HCT116 (cell line): Measurements from ENCODE around the gene GHR. TPM values are rescaled to one million over a fixed set of nuclear protein-coding genes. Genes with fewer than 3 reads are reported as not detected.

Source experiments
- ATAC-seq: fragments of 200-7000 bp; cut with Tn5 transposase; 2 replicates; pipeline ENCODE4 v1.9.1; 2020; ENCODE audit warnings: mild to moderate bottlenecking, moderate library complexity
- BruUV-seq: library from RNA; stranded (reverse); fragments of 400-500 nt; replicated peaks from 2 replicates; lab custom pipeline; 2021; lab: Mats Ljungman, UMichigan
- CTCF ChIA-PET: fragments of 300-600 bp; sonication (Branson Sonifier 250); formaldehyde crosslinking; loops from one replicate; lab custom pipeline; 2021; ENCODE audit warnings: antibody characterized with exemption; lab: Charles Lee
- POLR2A ChIA-PET: fragments of 300-600, 350-600 bp; sonication (Branson Sonifier 250); formaldehyde crosslinking; loops from one replicate; lab custom pipeline; 2021; ENCODE audit warnings: antibody characterized with exemption; lab: Charles Lee
- RAD21 ChIA-PET, 2 experiments: fragments of 300-600 bp; sonication (Branson Sonifier 250); formaldehyde crosslinking; loops; one replicate each; lab custom pipeline; 2023; ENCODE audit warnings: low total read pairs in 2 of 2; ENCODE audit not compliant: uncharacterized antibody in 2 of 2, unreplicated experiment in 2 of 2, low non-redundant PET in 1 of 2; lab: Charles Lee
- DNase-seq: peaks from one replicate; pipeline ENCODE4 v3.0.0-alpha.2; 2010; ENCODE audit warnings: low read depth, low spot score
- H2AFZ ChIP-seq: fragments of 200-600 bp; shearing (Covaris generic), sonication (generic); 2 replicates; pipeline ENCODE4 v1.6.1; 2017; ENCODE audit warnings: low read depth, mixed run types, mixed read lengths, antibody characterized with exemption, low read length; ENCODE audit not compliant: poor library complexity, severe bottlenecking
- H3K27ac ChIP-seq: 2 replicates; pipeline ENCODE4 v1.5.1; 2012; ENCODE audit warnings: low read depth, low read length
- H3K27me3 ChIP-seq: fragments of 200-600 bp; sonication (generic); 2 replicates; pipeline ENCODE4 v1.6.1; 2016; ENCODE audit warnings: mixed run types, low read length, mixed read lengths; ENCODE audit not compliant: insufficient read depth
- H3K36me3 ChIP-seq, 2 experiments: fragments of 200-500 bp in 1 of 2; fragments of 200-600 bp in 1 of 2; sonication (Bioruptor generic) in 1 of 2; sonication (generic) in 1 of 2; 2 replicates each; pipeline versions ENCODE4 v1.5.1 to v1.6.1; 2014 to 2016; ENCODE audit warnings: low read length in 2 of 2, inconsistent platforms in 1 of 2, mixed read lengths in 1 of 2, mixed run types in 1 of 2; ENCODE audit not compliant: insufficient read depth in 2 of 2, control insufficient read depth in 1 of 2
- H3K4me1 ChIP-seq, 2 experiments: fragments of 200-600 bp in 1 of 2; sonication (generic) in 1 of 2; 2 replicates each; pipeline versions ENCODE4 v1.5.1 to v1.6.1; 2012 to 2017; ENCODE audit warnings: low read length in 2 of 2, inconsistent platforms in 1 of 2, mild to moderate bottlenecking in 1 of 2, mixed read lengths in 1 of 2, mixed run types in 1 of 2, moderate library complexity in 1 of 2; ENCODE audit not compliant: insufficient read depth in 2 of 2, control insufficient read depth in 1 of 2
- H3K4me2 ChIP-seq: fragments of 200-600 bp; sonication (generic); 2 replicates; pipeline ENCODE4 v1.6.1; 2017; ENCODE audit warnings: mixed run types, low read length, mixed read lengths
- H3K4me3 ChIP-seq, 2 experiments: fragments of 200-600 bp in 1 of 2; sonication (generic) in 1 of 2; replicated peaks in 1 of 2; 2 replicates each; pipeline ENCODE4 v1.5.1; 2011 to 2016; ENCODE audit warnings: low read length in 2 of 2, control low read depth in 1 of 2, low read depth in 1 of 2, mild to moderate bottlenecking in 1 of 2, mixed read lengths in 1 of 2, mixed run types in 1 of 2
- H3K79me2 ChIP-seq: fragments of 200-600 bp; sonication (generic); 2 replicates; pipeline ENCODE4 v1.6.1; 2017; ENCODE audit warnings: mild to moderate bottlenecking, mixed run types, low read length, moderate library complexity, mixed read lengths; ENCODE audit not compliant: insufficient read depth
- H3K9ac ChIP-seq: fragments of 200-600 bp; sonication (generic); 2 replicates; pipeline ENCODE4 v1.6.1; 2016; ENCODE audit warnings: low read length, mixed read lengths
- H3K9me2 ChIP-seq: fragments of 200-600 bp; sonication (generic), shearing (Covaris generic); 2 replicates; pipeline ENCODE4 v1.6.1; 2017; ENCODE audit warnings: mixed run types, mild to moderate bottlenecking, moderate library complexity; ENCODE audit not compliant: insufficient read depth
- H3K9me3 ChIP-seq, 2 experiments: fragments of 200-500 bp in 1 of 2; fragments of 200-600 bp in 1 of 2; sonication (Bioruptor generic) in 1 of 2; sonication (generic) in 1 of 2; 2 replicates each; pipeline ENCODE4 v1.6.1; 2014 to 2017; ENCODE audit warnings: low read length in 2 of 2, mixed read lengths in 2 of 2, inconsistent platforms in 1 of 2, low read depth in 1 of 2, mild to moderate bottlenecking in 1 of 2, mixed run types in 1 of 2, moderate library complexity in 1 of 2; ENCODE audit not compliant: control insufficient read depth in 1 of 2, insufficient read depth in 1 of 2
- H4K20me1 ChIP-seq: fragments of 200-600 bp; sonication (generic), shearing (Covaris generic); 2 replicates; pipeline ENCODE4 v1.6.1; 2017; ENCODE audit warnings: mixed run types, mild to moderate bottlenecking, moderate library complexity; ENCODE audit not compliant: insufficient read depth
- CBX3 ChIP-seq: IDR thresholded peaks from 2 replicates; pipeline ENCODE4 v1.6.1; 2012; ENCODE audit warnings: low read depth
- ELF1 ChIP-seq: IDR thresholded peaks from 2 replicates; pipeline ENCODE4 v1.6.1; 2012; ENCODE audit warnings: low read depth, borderline replicate concordance
- EZH2 ChIP-seq: fragments of 200-600 bp; sonication (generic); IDR thresholded peaks from 2 replicates; pipeline ENCODE4 v1.6.1; 2017; ENCODE audit warnings: antibody characterized with exemption, mixed run types
- FOSL1 ChIP-seq: IDR thresholded peaks from 2 replicates; pipeline ENCODE4 v1.6.1; 2012; ENCODE audit warnings: low read depth
- POLR2A ChIP-seq: IDR thresholded peaks from 2 replicates; pipeline ENCODE4 v1.7.0; 2011; ENCODE audit warnings: borderline replicate concordance; ENCODE audit not compliant: insufficient read depth, insufficient read length; ENCODE audit errors: extremely low read depth
- POLR2AphosphoS5 ChIP-seq: IDR thresholded peaks from 2 replicates; pipeline ENCODE4 v1.6.1; 2011; ENCODE audit warnings: mild to moderate bottlenecking, low read depth, low read length, moderate library complexity
- RAD21 ChIP-seq: IDR thresholded peaks from 2 replicates; pipeline ENCODE4 v1.6.1; 2012; ENCODE audit warnings: low read depth, mild to moderate bottlenecking
- SIN3A ChIP-seq: IDR thresholded peaks from 2 replicates; pipeline ENCODE4 v1.6.1; 2012; ENCODE audit warnings: low read depth
- SP1 ChIP-seq: IDR thresholded peaks from 2 replicates; pipeline ENCODE4 v1.6.1; 2012; ENCODE audit warnings: low read depth
- SRF ChIP-seq: IDR thresholded peaks from 2 replicates; pipeline ENCODE4 v1.6.1; 2012; ENCODE audit warnings: low read depth
- YY1 ChIP-seq: IDR thresholded peaks from 2 replicates; pipeline ENCODE4 v1.6.1; 2011; ENCODE audit warnings: low read length, low read depth, moderate library complexity, mild to moderate bottlenecking; ENCODE audit not compliant: insufficient replicate concordance; ENCODE audit errors: extremely low read depth
- ZNF274 ChIP-seq: fragments of 200-500 bp; sonication (Bioruptor generic); IDR thresholded peaks from 2 replicates; pipeline ENCODE4 v1.6.1; 2014; ENCODE audit warnings: mild to moderate bottlenecking, low read depth, low read length, inconsistent platforms
- intact Hi-C: fragments of 100-400 bp; cut with micrococcal nuclease; formaldehyde crosslinking; loops from 2 replicates; pipeline ENCODE4 v1.10.0; 2022
- total RNA-seq: library from RNA; stranded (reverse); gene quantifications from one replicate; pipeline ENCODE4 v1.2.1, GENCODE V29; 2021; ENCODE audit not compliant: unreplicated experiment
- TF ChIP-seq, protein P1 (sequence below): IDR thresholded peaks from 2 replicates; pipeline ENCODE4 v1.6.1; 2011; ENCODE audit warnings: mild to moderate bottlenecking, low read length, moderate library complexity; ENCODE audit not compliant: insufficient replicate concordance; ENCODE audit errors: extremely low read depth
- TF ChIP-seq, protein P2 (sequence below): IDR thresholded peaks from 2 replicates; pipeline ENCODE4 v1.6.1; 2012

Gene GHR
- total RNA-seq, 1 experiment from 2014 or later: not detected

GRCh38 chr5:42487821-42488220 lies 64.6 kb downstream of the GHR start:
- no peaks in the 10 kb centered on the region for H3K27me3 ChIP-seq
- H3K4me2 ChIP-seq: no peak overlapping the region
- H3K27ac ChIP-seq: no peak overlapping the region
- H4K20me1 ChIP-seq: no peaks in the 10 kb centered on the region
- no peak for DNase-seq
- no peak overlapping the region for H3K4me3 ChIP-seq
- H3K9me3 ChIP-seq: no peaks in the 10 kb centered on the region
- no peaks in the 10 kb centered on the region for H3K36me3 ChIP-seq
- no peaks in the 10 kb centered on the region for H3K9me2 ChIP-seq
- ATAC-seq: no peak
- TF ChIP-seq POLR2AphosphoS5 (no peak), SP1 (no peak), ZNF274 (no peak), POLR2A (no peak), CBX3 (no peak), SRF (no peak), SIN3A (no peak), EZH2 (no peak), FOSL1 (no peak), YY1 (no peak), RAD21 (no peak), ELF1 (no peak)
- TF ChIP-seq, protein P1, sequence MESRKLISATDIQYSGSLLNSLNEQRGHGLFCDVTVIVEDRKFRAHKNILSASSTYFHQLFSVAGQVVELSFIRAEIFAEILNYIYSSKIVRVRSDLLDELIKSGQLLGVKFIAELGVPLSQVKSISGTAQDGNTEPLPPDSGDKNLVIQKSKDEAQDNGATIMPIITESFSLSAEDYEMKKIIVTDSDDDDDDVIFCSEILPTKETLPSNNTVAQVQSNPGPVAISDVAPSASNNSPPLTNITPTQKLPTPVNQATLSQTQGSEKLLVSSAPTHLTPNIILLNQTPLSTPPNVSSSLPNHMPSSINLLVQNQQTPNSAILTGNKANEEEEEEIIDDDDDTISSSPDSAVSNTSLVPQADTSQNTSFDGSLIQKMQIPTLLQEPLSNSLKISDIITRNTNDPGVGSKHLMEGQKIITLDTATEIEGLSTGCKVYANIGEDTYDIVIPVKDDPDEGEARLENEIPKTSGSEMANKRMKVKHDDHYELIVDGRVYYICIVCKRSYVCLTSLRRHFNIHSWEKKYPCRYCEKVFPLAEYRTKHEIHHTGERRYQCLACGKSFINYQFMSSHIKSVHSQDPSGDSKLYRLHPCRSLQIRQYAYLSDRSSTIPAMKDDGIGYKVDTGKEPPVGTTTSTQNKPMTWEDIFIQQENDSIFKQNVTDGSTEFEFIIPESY: no peak
- TF ChIP-seq, protein P2, sequence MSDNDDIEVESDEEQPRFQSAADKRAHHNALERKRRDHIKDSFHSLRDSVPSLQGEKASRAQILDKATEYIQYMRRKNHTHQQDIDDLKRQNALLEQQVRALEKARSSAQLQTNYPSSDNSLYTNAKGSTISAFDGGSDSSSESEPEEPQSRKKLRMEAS: no peak
- no peak overlapping the region for H3K9ac ChIP-seq
- H3K79me2 ChIP-seq: no peaks in the 10 kb centered on the region
- no peak overlapping the region for H2AFZ ChIP-seq
- ChIA-PET CTCF (no interaction called here), POLR2A (no interaction called here), RAD21 (no interaction called here)
- no peaks in the 10 kb centered on the region for H3K4me1 ChIP-seq
- intact Hi-C loops: no loop called here
- no TSS peak for BruUV-seq
